Kidney epithelial cell (primary cell): ENCODE results near the gene CEACAM3. TPM values are rescaled to one million over a fixed set of nuclear protein-coding genes. Genes with fewer than 3 reads are reported as not detected.
A peak's percentile ranks its signal among the peaks of the same experiment; 100 is the strongest.
"Not testable (repeated sequence)": the region's sequence is repeated elsewhere in the genome, so short reads cannot be mapped to it uniquely, and the experiment has no call there.

Experiments
- DNase-seq: peaks from one replicate; pipeline ENCODE4 v3.0.0-alpha.2; 2010; ENCODE audit warnings: low read depth
- H3K27me3 ChIP-seq: 2 replicates; pipeline ENCODE4 v1.6.0; 2011; ENCODE audit warnings: low read length; ENCODE audit not compliant: control insufficient read depth, insufficient read depth
- H3K36me3 ChIP-seq: 2 replicates; pipeline ENCODE4 v1.5.1; 2011; ENCODE audit warnings: low read length; ENCODE audit not compliant: control insufficient read depth, insufficient read depth
- H3K4me3 ChIP-seq: 2 replicates; pipeline ENCODE4 v1.5.1; 2011; ENCODE audit warnings: low read depth, mild to moderate bottlenecking, control low read depth, low read length
- total RNA-seq: library from RNA; depleted of rRNA; stranded (reverse); fragments of >200 nt; gene quantifications from 2 replicates; pipeline ENCODE4 v1.2.3, GENCODE V29; 2015
- TF ChIP-seq, protein P1 (sequence below): IDR thresholded peaks from 2 replicates; pipeline ENCODE4 v1.5.1; 2011; ENCODE audit warnings: mild to moderate bottlenecking, moderate library complexity, low read length, control low read depth, inconsistent platforms; ENCODE audit not compliant: insufficient read depth, poor library complexity, severe bottlenecking

CEACAM3 gene
- total RNA-seq, 1 donor from 2014 or later, result not detected

DNA sequence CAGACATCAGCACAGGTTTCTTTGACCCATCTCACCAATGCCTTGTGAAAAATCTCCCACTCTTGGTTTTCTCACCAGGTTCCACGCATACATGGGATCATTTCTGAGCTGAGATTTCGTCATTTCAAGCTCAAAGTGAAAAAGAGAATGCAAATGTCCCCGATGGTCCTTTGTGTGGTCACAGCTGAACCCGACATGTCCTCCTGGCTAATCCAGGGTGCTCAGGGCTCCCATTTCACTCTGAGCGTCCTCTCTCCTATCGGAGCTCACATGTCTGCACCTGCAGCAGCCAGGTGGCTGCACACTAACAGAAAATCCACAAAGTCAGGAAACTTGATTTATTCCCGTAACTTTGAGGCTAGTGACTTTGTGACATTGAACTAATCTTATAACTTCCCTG is 9.3 kb upstream of the CEACAM3 start:
- H3K27me3 ChIP-seq, result peaks cover 6% of the 10 kb centered on the region
- no peak for DNase-seq
- no peaks in the 10 kb centered on the region for H3K36me3 ChIP-seq
- no peak overlapping the region for H3K4me3 ChIP-seq
- TF ChIP-seq, protein P1, sequence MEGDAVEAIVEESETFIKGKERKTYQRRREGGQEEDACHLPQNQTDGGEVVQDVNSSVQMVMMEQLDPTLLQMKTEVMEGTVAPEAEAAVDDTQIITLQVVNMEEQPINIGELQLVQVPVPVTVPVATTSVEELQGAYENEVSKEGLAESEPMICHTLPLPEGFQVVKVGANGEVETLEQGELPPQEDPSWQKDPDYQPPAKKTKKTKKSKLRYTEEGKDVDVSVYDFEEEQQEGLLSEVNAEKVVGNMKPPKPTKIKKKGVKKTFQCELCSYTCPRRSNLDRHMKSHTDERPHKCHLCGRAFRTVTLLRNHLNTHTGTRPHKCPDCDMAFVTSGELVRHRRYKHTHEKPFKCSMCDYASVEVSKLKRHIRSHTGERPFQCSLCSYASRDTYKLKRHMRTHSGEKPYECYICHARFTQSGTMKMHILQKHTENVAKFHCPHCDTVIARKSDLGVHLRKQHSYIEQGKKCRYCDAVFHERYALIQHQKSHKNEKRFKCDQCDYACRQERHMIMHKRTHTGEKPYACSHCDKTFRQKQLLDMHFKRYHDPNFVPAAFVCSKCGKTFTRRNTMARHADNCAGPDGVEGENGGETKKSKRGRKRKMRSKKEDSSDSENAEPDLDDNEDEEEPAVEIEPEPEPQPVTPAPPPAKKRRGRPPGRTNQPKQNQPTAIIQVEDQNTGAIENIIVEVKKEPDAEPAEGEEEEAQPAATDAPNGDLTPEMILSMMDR, result no peak

DNA sequence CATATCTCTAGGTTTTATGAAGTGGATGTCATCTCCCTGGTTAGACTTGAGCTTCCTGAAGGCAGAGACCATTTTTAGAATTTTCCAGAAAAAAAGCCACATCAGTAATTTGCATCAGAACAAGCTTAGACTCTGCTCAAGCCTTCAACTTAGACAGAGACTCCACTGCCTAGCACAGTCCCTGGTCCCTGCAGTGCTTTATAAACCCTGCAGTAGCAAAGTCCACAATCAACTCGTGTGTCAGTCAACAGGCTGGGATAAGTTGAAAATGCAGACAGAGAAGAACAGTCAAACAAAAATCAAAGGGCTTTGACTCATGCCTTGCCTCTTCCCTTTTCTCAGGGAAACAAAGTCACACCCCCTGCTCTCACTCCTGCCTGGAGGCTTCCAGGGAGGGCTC is 7.9 kb upstream of the CEACAM3 start:
- H3K36me3 ChIP-seq, H3K4me3 ChIP-seq, DNase-seq: not testable (repeated sequence)
- peaks cover 13% of the 10 kb centered on the region for H3K27me3 ChIP-seq

DNA sequence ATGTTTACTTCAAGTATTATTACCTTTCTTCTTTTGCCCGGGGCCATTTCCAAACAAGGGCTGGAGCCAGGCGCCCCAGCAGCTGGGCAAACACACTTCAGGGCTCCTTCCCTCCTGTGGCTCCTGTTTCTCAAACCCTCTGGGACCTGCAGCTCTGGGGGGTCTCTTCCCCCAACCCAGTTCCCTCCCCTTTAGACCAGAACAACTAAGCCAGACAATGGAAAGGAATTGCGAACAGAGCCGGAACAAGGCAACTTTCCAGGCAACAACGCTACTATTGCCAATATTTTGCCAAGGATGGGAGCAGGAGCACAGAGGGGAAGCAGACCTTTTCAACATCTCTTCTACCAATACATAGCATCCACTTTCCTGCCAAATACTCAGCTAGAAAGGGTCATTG is 7.3 kb upstream of the CEACAM3 start:
- peaks cover 13% of the 10 kb centered on the region for H3K27me3 ChIP-seq
- DNase-seq, H3K4me3 ChIP-seq, H3K36me3 ChIP-seq: not testable (repeated sequence)

DNA sequence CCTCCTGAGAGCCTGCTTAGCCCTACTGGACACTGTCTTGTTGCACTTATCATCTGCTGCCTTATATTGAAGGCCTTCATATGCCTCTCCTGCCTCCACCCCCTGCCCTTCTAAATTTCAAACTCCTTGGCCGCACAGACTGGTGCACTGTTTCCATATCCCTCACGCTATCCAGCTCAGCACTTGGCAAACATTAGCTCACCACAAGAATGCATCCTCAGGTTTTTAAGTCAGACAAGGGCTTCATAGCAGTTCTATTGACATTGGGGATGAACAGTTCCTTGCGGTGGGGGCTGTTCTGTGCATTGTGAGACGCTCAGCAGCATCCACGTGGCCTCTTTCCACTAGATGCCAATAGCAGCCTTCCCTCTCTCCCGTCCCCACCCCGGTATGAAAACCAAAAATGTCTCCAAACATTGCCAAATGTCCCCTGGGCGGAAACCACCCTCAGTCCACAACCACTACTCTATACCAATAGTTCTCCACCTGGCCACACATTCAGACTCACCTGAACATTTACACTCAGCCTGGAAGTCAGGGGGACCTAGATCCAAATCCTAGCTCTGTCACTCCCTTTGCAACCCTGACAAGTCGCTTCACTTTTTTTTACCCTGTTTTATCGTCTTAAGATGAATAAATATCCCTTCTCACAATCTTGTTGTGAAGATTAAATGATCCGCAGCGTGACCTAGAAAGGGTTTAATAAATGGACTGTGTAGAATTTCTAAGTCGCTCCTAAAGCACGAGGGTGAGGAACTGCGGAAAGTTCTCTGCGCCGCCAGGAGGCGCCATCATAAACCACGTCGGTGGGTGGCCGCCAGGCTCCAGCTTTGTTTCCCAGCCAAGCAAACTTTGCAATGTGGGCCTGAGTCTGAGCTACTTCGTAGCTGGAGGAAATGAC is 3.6 kb upstream of the CEACAM3 start:
- no peak for DNase-seq
- TF ChIP-seq, protein P1, result peak; percentile 75
- H3K4me3 ChIP-seq, result no peak overlapping the region
- peaks cover 8% of the 10 kb centered on the region for H3K27me3 ChIP-seq
- H3K36me3 ChIP-seq, result no peaks in the 10 kb centered on the region

DNA sequence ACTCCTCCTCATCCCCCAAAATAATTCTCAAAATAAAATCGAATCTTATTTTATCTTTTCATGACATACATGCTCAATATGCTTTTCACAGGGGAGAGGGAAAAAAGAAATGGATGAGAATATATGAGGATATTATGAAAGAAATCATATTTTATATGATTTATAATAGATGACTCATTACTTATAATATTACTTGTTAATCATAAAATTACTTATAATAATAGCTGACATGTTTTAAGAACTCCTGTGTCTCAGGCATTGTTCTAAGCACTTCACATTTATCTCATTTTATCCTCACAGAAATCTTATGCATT is 3.0 kb upstream of the CEACAM3 start:
- Histone ChIP-seq H3K4me3 (no peak overlapping the region), H3K27me3 (peaks cover 8% of the 10 kb centered on the region), H3K36me3 (no peaks in the 10 kb centered on the region)
- TF ChIP-seq, protein P1, result no peak
- no peak for DNase-seq

DNA sequence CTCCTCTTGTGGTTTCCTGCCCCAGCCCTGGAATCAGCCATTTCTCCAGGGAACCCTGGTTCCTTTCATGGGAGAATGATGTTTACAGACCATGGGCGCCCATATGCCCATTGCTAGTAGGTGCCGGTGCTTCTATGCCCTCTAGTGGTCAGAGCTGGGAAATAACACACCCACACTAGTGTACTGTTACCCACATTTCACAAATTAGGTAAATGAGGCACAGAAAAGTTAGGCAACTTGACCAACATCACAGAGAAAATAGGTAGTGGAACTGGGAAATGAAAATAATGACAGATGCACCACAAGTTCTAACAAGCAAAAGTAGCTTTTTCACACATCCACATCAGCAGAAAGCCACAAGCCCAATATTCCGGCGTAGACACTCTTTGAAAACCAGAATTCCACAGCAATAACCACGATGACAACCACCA is 1.3 kb upstream of the CEACAM3 start:
- Histone ChIP-seq H3K4me3 (no peak overlapping the region), H3K36me3 (no peaks in the 10 kb centered on the region), H3K27me3 (peaks cover 8% of the 10 kb centered on the region)
- TF ChIP-seq, protein P1, result peak; percentile 80
- no peak for DNase-seq

DNA sequence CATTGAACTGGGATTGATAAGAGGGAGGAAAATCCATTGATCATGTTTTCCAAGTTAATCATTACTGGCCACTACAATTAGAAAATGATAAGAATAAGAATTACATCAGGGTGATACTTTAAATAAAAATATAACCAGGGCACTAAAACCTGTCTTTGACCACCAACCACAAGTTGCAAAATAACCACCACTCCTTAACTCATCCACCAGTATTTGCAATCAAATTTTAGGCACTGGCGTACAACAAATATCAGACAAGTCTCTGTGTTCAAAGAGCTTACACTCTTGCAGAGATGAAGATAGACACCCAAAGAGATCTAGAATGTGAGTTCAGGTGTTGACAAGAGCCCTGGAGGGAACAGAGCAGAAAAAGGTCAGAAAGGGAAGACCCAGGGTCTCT is 514 bp downstream of the CEACAM3 start:
- no peak for DNase-seq
- Histone ChIP-seq H3K4me3 (no peak overlapping the region), H3K36me3 (no peaks in the 10 kb centered on the region), H3K27me3 (peaks cover 8% of the 10 kb centered on the region)
- TF ChIP-seq, protein P1, result no peak
